Keratinocyte (primary cell): ENCODE data around the gene SNAI3. TPM values are rescaled to one million over a fixed set of nuclear protein-coding genes. Genes with fewer than 3 reads are reported as not detected.

Experiments
- DNase-seq: peaks from one replicate; pipeline ENCODE4 v3.0.0-alpha.2; 2011; ENCODE audit warnings: low read depth, missing footprints, low spot score
- FAIRE-seq: peaks from 2 replicates; lab custom pipeline; 2011; peaks lifted over from hg19 to GRCh38; lab: Jason Lieb, UNC
- H2AFZ ChIP-seq: 2 replicates; pipeline ENCODE4 v1.6.0; 2012; ENCODE audit warnings: low read length, control low read depth, inconsistent platforms; ENCODE audit not compliant: control insufficient read depth
- H3K27ac ChIP-seq: 2 replicates; pipeline ENCODE4 v1.5.1; 2011; ENCODE audit warnings: low read length; ENCODE audit not compliant: control insufficient read depth, insufficient read depth
- H3K27me3 ChIP-seq: 3 replicates; pipeline ENCODE4 v1.6.0; 2011; ENCODE audit warnings: low read length; ENCODE audit not compliant: control insufficient read depth, insufficient read depth; ENCODE audit errors: extremely low read depth
- H3K36me3 ChIP-seq, 2 experiments: 2 replicates in 1 of 2; 3 replicates in 1 of 2; pipeline ENCODE4 v1.5.1; 2011; ENCODE audit warnings: low read length in 2 of 2, mild to moderate bottlenecking in 1 of 2; ENCODE audit not compliant: control insufficient read depth in 2 of 2, insufficient read depth in 2 of 2; ENCODE audit errors: extremely low read depth in 1 of 2
- H3K4me1 ChIP-seq: 3 replicates; pipeline ENCODE4 v1.5.1; 2011; ENCODE audit warnings: low read length; ENCODE audit not compliant: control insufficient read depth, insufficient read depth; ENCODE audit errors: extremely low read depth
- H3K4me2 ChIP-seq: 3 replicates; pipeline ENCODE4 v1.6.0; 2011; ENCODE audit warnings: low read depth, low read length; ENCODE audit not compliant: control insufficient read depth, insufficient read depth; ENCODE audit errors: extremely low read depth
- H3K4me3 ChIP-seq, 3 experiments: fragments of 200-600 bp in 1 of 3; sonication (generic) in 1 of 3; 2 replicates in 2 of 3; 3 replicates in 1 of 3; pipeline ENCODE4 v1.5.1; 2011 to 2016; ENCODE audit warnings: low read length in 3 of 3, mild to moderate bottlenecking in 3 of 3, control low read depth in 2 of 3, inconsistent platforms in 1 of 3, low read depth in 1 of 3, mixed read lengths in 1 of 3, mixed run types in 1 of 3, moderate library complexity in 1 of 3; ENCODE audit not compliant: control insufficient read depth in 2 of 3, insufficient read depth in 2 of 3; ENCODE audit errors: extremely low read depth in 1 of 3
- H3K79me2 ChIP-seq: 2 replicates; pipeline ENCODE4 v1.6.0; 2012; ENCODE audit warnings: low read length; ENCODE audit not compliant: control insufficient read depth, insufficient read depth
- H3K9ac ChIP-seq: 3 replicates; pipeline ENCODE4 v1.6.0; 2011; ENCODE audit warnings: low read length; ENCODE audit not compliant: control insufficient read depth, insufficient read depth; ENCODE audit errors: extremely low read depth
- H3K9me1 ChIP-seq: 3 replicates; pipeline ENCODE4 v1.6.0; 2011; ENCODE audit warnings: low read length; ENCODE audit not compliant: control insufficient read depth, insufficient read depth; ENCODE audit errors: extremely low read depth
- H3K9me3 ChIP-seq: 2 replicates; pipeline ENCODE4 v1.5.1; 2012; ENCODE audit warnings: low read depth, low read length; ENCODE audit not compliant: control insufficient read depth
- H4K20me1 ChIP-seq: 3 replicates; pipeline ENCODE4 v1.6.0; 2011; ENCODE audit warnings: low read length; ENCODE audit not compliant: control insufficient read depth, insufficient read depth; ENCODE audit errors: extremely low read depth
- EZH2 ChIP-seq: IDR thresholded peaks from one replicate; pipeline ENCODE4 v1.6.1; 2012; ENCODE audit warnings: inconsistent platforms, mild to moderate bottlenecking, low read length, moderate library complexity
- dilution Hi-C: fragments of 300-500 bp; cut with MboI; formaldehyde crosslinking; loops from one replicate; pipeline ENCODE4 v1.7.0; 2020; ENCODE audit warnings: low sequenced_read_pairs; ENCODE audit not compliant: extremely low pct_ligation_motif_present
- polyA plus RNA-seq, 5 experiments: library from polyadenylated mRNA; depleted of rRNA in 3 of 5; stranded (reverse) in 3 of 5; stranded (forward) in 1 of 5; unstranded in 1 of 5; fragments of >200 nt; gene quantifications; 1 replicate in 1 of 5; 2 replicates in 3 of 5; 3 replicates in 1 of 5; pipeline versions ENCODE4 v1.2.1 to v1.2.3, GENCODE V29; 2011 to 2012; ENCODE audit warnings: missing spikeins in 2 of 5, low read depth in 1 of 5, low replicate concordance in 1 of 5
- TF ChIP-seq, protein P1 (sequence below), 3 experiments: IDR thresholded peaks in 1 of 3; conservative IDR thresholded peaks in 1 of 3; optimal IDR thresholded peaks in 1 of 3; 2 replicates in 2 of 3; 3 replicates in 1 of 3; pipeline versions ENCODE3 to v1.5.1; 2011; ENCODE audit warnings: low read length in 3 of 3, mild to moderate bottlenecking in 3 of 3, moderate library complexity in 2 of 3, control low read depth in 1 of 3, inconsistent platforms in 1 of 3; ENCODE audit not compliant: insufficient read depth in 2 of 3; ENCODE audit errors: extremely low read depth in 1 of 3

Gene SNAI3
- polyA plus RNA-seq, 1 donor (not counting 4 experiments of a cell fraction or from before 2014, with no cell fraction given) = not detected

DNA sequence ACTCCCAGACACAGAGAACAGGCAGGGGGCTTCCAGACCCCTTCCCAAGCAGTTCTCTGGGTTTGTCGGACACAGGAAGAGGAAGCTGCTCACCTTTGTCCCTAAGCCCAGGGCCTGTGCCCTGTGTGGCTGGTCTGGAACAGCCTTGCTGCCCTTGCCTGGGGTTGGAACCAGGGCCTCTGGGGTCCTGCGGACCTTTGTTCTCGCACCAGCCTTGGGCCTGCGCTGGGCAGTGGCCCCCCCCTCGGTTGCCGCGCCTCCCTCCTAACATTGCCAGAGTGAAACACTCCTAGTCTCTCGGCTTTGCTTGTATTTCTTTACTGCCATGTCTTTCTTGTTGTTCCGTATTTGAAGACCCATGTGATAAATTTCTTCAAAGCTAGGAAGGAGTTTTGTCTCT lies 56.5 kb downstream of the SNAI3 start:
- Histone ChIP-seq H3K27me3 (no peaks in the 10 kb centered on the region), H3K79me2 (no peaks in the 10 kb centered on the region), H3K4me1 (peaks cover 5% of the 10 kb centered on the region), H3K9me1 (no peaks in the 10 kb centered on the region), H2AFZ (no peak overlapping the region), H3K9me3 (no peaks in the 10 kb centered on the region), H3K4me2 (no peak overlapping the region), H3K4me3 (no peak overlapping the region), H3K27ac (no peak overlapping the region), H4K20me1 (no peaks in the 10 kb centered on the region), H3K36me3 (peaks cover 22 to 35% of the 10 kb centered on the region in 2 experiments), H3K9ac (no peak overlapping the region)
- no peak for TF ChIP-seq EZH2
- TF ChIP-seq, protein P1, sequence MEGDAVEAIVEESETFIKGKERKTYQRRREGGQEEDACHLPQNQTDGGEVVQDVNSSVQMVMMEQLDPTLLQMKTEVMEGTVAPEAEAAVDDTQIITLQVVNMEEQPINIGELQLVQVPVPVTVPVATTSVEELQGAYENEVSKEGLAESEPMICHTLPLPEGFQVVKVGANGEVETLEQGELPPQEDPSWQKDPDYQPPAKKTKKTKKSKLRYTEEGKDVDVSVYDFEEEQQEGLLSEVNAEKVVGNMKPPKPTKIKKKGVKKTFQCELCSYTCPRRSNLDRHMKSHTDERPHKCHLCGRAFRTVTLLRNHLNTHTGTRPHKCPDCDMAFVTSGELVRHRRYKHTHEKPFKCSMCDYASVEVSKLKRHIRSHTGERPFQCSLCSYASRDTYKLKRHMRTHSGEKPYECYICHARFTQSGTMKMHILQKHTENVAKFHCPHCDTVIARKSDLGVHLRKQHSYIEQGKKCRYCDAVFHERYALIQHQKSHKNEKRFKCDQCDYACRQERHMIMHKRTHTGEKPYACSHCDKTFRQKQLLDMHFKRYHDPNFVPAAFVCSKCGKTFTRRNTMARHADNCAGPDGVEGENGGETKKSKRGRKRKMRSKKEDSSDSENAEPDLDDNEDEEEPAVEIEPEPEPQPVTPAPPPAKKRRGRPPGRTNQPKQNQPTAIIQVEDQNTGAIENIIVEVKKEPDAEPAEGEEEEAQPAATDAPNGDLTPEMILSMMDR (optimal IDR thresholded peaks at IDR 0.05 in 1 of 3, IDR thresholded peaks at IDR 0.05 in 1 of 3, conservative IDR thresholded peaks at IDR 0.05 in 1 of 3; ENCODE audit: extremely low read depth in 1 of 3, insufficient read depth in 2 of 3, low read length in 3 of 3) = no peak
- no peak for FAIRE-seq
- dilution Hi-C loops = no loop called here
- no peak for DNase-seq

- TF ChIP-seq, protein P1 (optimal IDR thresholded peaks at IDR 0.05 in 1 of 3, IDR thresholded peaks at IDR 0.05 in 1 of 3, conservative IDR thresholded peaks at IDR 0.05 in 1 of 3; ENCODE audit: extremely low read depth in 1 of 3, insufficient read depth in 2 of 3, low read length in 3 of 3) = peak; percentile 20 to 39 (median 34)
- TF ChIP-seq EZH2 = no peak
- DNase-seq (no peak), FAIRE-seq (no peak)
- H3K79me2 ChIP-seq = no peaks in the 10 kb centered on the region
- dilution Hi-C loops = no loop called here
- H3K9me1 ChIP-seq = no peaks in the 10 kb centered on the region
- no peak overlapping the region for H3K9ac ChIP-seq
- no peak overlapping the region for H3K4me2 ChIP-seq
- H3K9me3 ChIP-seq = no peaks in the 10 kb centered on the region
- no peak overlapping the region for H3K27ac ChIP-seq
- no peaks in the 10 kb centered on the region for H3K27me3 ChIP-seq
- H3K4me3 ChIP-seq = no peak overlapping the region
- H2AFZ ChIP-seq = no peak overlapping the region
- no peaks in the 10 kb centered on the region for H3K4me1 ChIP-seq
- H4K20me1 ChIP-seq = no peaks in the 10 kb centered on the region
- peaks cover 28 to 40% of the 10 kb centered on the region in 2 experiments for H3K36me3 ChIP-seq
Observed at GRCh38 chr16:88628512-88628974, 57.8 kb downstream of the SNAI3 start.

Other genes with a start within 250 kb of the SNAI3 start
- 0.42 to 0.56 TPM (median 0.54 TPM) in 3 replicates for gene ZFPM1, start 233.2 kb downstream of the SNAI3 start, polyA plus RNA-seq
- gene ZC3H18, start 116.1 kb downstream of the SNAI3 start, polyA plus RNA-seq = 6.0 to 18.4 TPM (median 7.5 TPM) in 3 replicates
- gene IL17C, start 47.9 kb downstream of the SNAI3 start, polyA plus RNA-seq = not detected in 3 replicates
- 4.4 to 22.7 TPM (median 7.7 TPM) in 3 replicates for gene CYBA, start 35.5 kb downstream of the SNAI3 start, polyA plus RNA-seq
- gene MVD, start 23.4 kb downstream of the SNAI3 start, polyA plus RNA-seq = 59.6 to 85.7 TPM (median 70.6 TPM) in 3 replicates
- 3.2 to 4.7 TPM (median 3.4 TPM) in 3 replicates for gene RNF166, start 19.9 kb upstream of the SNAI3 start, polyA plus RNA-seq
- 6.3 to 10.0 TPM (median 7.4 TPM) in 3 replicates for gene CTU2, start 20.0 kb upstream of the SNAI3 start, polyA plus RNA-seq
- gene PIEZO1, start 98.7 kb upstream of the SNAI3 start, polyA plus RNA-seq = 62.8 to 136 TPM (median 120 TPM) in 3 replicates
- 1.0 to 4.9 TPM (median 2.0 TPM) in 3 replicates for gene CDT1, start 117.3 kb upstream of the SNAI3 start, polyA plus RNA-seq
- 91.4 to 177 TPM (median 106 TPM) in 3 replicates for gene APRT, start 125.4 kb upstream of the SNAI3 start, polyA plus RNA-seq
- 8.3 to 9.6 TPM (median 9.3 TPM) in 3 replicates for gene GALNS, start 170.4 kb upstream of the SNAI3 start, polyA plus RNA-seq
- gene TRAPPC2L, start 170.6 kb upstream of the SNAI3 start, polyA plus RNA-seq = 49.5 to 170 TPM (median 139 TPM) in 3 replicates
- not detected in 3 replicates for gene PABPN1L, start 180.2 kb upstream of the SNAI3 start, polyA plus RNA-seq